Measurements from ENCODE around the gene PGRMC1. TPM values are rescaled to one million over a fixed set of nuclear protein-coding genes. Genes with fewer than 3 reads are reported as not detected.
"Not testable (repeated sequence)": the region's sequence is repeated elsewhere in the genome, so short reads cannot be mapped to it uniquely, and the experiment has no call there.

PGRMC1 gene
- total RNA-seq, 4 donors from 2014 or later = 94.0 to 361 (median 121) TPM

- intact Hi-C loops (cut with DNase I; ENCODE audit: low total_unique reads) = no loop called here
- H3K36me3 ChIP-seq = no peaks in the 10 kb centered on the region
- H3K27me3 ChIP-seq = peaks cover 0 to 5% of the 10 kb centered on the region in 2 donors
- no peak overlapping the region for H3K27ac ChIP-seq
- DNase-seq = no peak
- H3K4me3 ChIP-seq = no peak overlapping the region
- no peaks in the 10 kb centered on the region for H3K4me1 ChIP-seq
- peak; percentile 34 to 47 (median 41) for TF ChIP-seq CTCF (IDR thresholded peaks at IDR 0.05)
- TF ChIP-seq POLR2A (IDR thresholded peaks at IDR 0.05) = no peak
- no peaks in the 10 kb centered on the region for H3K9me3 ChIP-seq
Measured at GRCh38 chrX:119266364-119266995, 30.4 kb downstream of the PGRMC1 start.

- H3K4me3 ChIP-seq; H3K36me3 ChIP-seq; H3K27ac ChIP-seq; DNase-seq; intact Hi-C loops (cut with DNase I; ENCODE audit: low total_unique reads); H3K9me3 ChIP-seq; H3K4me1 ChIP-seq; H3K27me3 ChIP-seq: not testable (repeated sequence)
Measured at GRCh38 chrX:119267115-119267514, 31.0 kb downstream of the PGRMC1 start.

- H3K4me1 ChIP-seq = no peaks in the 10 kb centered on the region
- no peak overlapping the region for H3K4me3 ChIP-seq
Measured at GRCh38 chrX:119272882-119273419, 36.9 kb downstream of the PGRMC1 start.

GRCh38 chrX:119273420-119274192, 37.5 kb downstream of the PGRMC1 start:
- intact Hi-C loops (cut with DNase I; ENCODE audit: low total_unique reads) = no loop called here
- Histone ChIP-seq H3K36me3 (no peaks in the 10 kb centered on the region), H3K9me3 (no peaks in the 10 kb centered on the region), H3K4me3 (no peak overlapping the region), H3K27me3 (peaks cover 0 to 13% of the 10 kb centered on the region in 2 donors), H3K4me1 (no peaks in the 10 kb centered on the region), H3K27ac (no peak overlapping the region)
- TF ChIP-seq POLR2A (IDR thresholded peaks at IDR 0.05) = no peak
- no peak for TF ChIP-seq CTCF (IDR thresholded peaks at IDR 0.05)
- no peak for DNase-seq

More at GRCh38 chrX:119272882-119273419, 36.9 kb downstream of the PGRMC1 start:
- intact Hi-C loops (cut with DNase I; ENCODE audit: low total_unique reads) = no loop called here
- no peak overlapping the region for H3K27ac ChIP-seq
- no peaks in the 10 kb centered on the region for H3K9me3 ChIP-seq
- DNase-seq = no peak
- peaks cover 0 to 13% of the 10 kb centered on the region in 2 donors for H3K27me3 ChIP-seq
- H3K36me3 ChIP-seq = no peaks in the 10 kb centered on the region
- TF ChIP-seq CTCF (IDR thresholded peaks at IDR 0.05) (no peak), POLR2A (IDR thresholded peaks at IDR 0.05) (no peak)

- DNase-seq; H3K9me3 ChIP-seq; H3K4me3 ChIP-seq; H3K4me1 ChIP-seq; H3K36me3 ChIP-seq; intact Hi-C loops (cut with DNase I; ENCODE audit: low total_unique reads); H3K27ac ChIP-seq; H3K27me3 ChIP-seq: not testable (repeated sequence)
Measured at GRCh38 chrX:119282347-119282746, 46.3 kb downstream of the PGRMC1 start.

GRCh38 chrX:119288890-119289393, 52.9 kb downstream of the PGRMC1 start:
- Histone ChIP-seq H3K9me3 (no peaks in the 10 kb centered on the region), H3K4me1 (no peaks in the 10 kb centered on the region), H3K27ac (no peak overlapping the region), H3K36me3 (no peaks in the 10 kb centered on the region), H3K4me3 (no peak overlapping the region), H3K27me3 (no peaks in the 10 kb centered on the region)
- intact Hi-C loops (cut with DNase I; ENCODE audit: low total_unique reads) = no loop called here
- no peak for DNase-seq
- TF ChIP-seq POLR2A (IDR thresholded peaks at IDR 0.05) (no peak), CTCF (IDR thresholded peaks at IDR 0.05) (no peak)

All from uterus (tissue), 4 donors.